ENCODE data around the gene NVL.

GRCh38 chr1:224353975-224354925, 24.3 kb upstream of the NVL start:
- TF ChIP-seq TAF1 (IDR thresholded peaks at IDR 0.05; ENCODE audit: borderline replicate concordance, insufficient read depth, low read length): no peak
- no peak for TF ChIP-seq POLR2AphosphoS5 (IDR thresholded peaks at IDR 0.05; ENCODE audit: low read depth, low read length)
- TF ChIP-seq, protein P1, sequence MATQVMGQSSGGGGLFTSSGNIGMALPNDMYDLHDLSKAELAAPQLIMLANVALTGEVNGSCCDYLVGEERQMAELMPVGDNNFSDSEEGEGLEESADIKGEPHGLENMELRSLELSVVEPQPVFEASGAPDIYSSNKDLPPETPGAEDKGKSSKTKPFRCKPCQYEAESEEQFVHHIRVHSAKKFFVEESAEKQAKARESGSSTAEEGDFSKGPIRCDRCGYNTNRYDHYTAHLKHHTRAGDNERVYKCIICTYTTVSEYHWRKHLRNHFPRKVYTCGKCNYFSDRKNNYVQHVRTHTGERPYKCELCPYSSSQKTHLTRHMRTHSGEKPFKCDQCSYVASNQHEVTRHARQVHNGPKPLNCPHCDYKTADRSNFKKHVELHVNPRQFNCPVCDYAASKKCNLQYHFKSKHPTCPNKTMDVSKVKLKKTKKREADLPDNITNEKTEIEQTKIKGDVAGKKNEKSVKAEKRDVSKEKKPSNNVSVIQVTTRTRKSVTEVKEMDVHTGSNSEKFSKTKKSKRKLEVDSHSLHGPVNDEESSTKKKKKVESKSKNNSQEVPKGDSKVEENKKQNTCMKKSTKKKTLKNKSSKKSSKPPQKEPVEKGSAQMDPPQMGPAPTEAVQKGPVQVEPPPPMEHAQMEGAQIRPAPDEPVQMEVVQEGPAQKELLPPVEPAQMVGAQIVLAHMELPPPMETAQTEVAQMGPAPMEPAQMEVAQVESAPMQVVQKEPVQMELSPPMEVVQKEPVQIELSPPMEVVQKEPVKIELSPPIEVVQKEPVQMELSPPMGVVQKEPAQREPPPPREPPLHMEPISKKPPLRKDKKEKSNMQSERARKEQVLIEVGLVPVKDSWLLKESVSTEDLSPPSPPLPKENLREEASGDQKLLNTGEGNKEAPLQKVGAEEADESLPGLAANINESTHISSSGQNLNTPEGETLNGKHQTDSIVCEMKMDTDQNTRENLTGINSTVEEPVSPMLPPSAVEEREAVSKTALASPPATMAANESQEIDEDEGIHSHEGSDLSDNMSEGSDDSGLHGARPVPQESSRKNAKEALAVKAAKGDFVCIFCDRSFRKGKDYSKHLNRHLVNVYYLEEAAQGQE (IDR thresholded peaks at IDR 0.05; ENCODE audit: insufficient read depth in 1 of 2, low read depth in 2 of 2, low read length in 2 of 2): no peak
- no peak for TF ChIP-seq SIN3A (IDR thresholded peaks at IDR 0.05; ENCODE audit: borderline replicate concordance, insufficient read depth, low read length)
